Esophagus squamous epithelium (tissue), 4 donors: ENCODE data around the gene TLE6.

Source experiments
- POLR2A ChIP-seq, 4 donors: fragments of 450-650 bp; IDR thresholded peaks; one replicate each; pipeline ENCODE4 v1.6.1; 2017; ENCODE audit warnings: antibody characterized with exemption in 4 of 4, mild to moderate bottlenecking in 4 of 4, moderate library complexity in 3 of 4
- TF ChIP-seq, protein P1 (sequence below), 6 experiments: fragments of 450-650 bp in 4 of 6; fragments of 200-600 bp in 2 of 6; sonication (generic) in 2 of 6; IDR thresholded peaks; one replicate each; pipeline ENCODE4 v1.5.1; 2016 to 2019; ENCODE audit warnings: antibody characterized with exemption in 6 of 6, mild to moderate bottlenecking in 4 of 6, moderate library complexity in 4 of 6

DNA sequence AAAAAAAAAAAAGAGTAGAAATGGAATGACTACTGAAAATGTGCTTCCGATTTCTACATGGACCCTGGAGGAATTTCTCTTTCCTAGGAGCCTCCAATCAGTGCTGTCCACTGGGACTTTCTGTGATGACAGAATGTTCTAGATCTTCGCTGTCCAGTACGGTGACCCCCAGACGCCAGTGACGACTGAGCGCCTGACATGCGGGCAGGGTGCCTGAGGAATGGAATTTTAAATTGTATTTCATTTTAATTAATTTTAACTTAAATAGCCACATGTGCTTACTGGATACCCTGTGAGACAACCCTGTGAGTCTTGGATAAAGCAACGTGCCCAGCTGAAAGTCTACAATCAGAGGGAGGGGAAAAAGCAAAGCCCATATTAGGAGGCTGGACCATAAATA is 4.1 kb upstream of the TLE6 start:
- TF ChIP-seq, protein P1, sequence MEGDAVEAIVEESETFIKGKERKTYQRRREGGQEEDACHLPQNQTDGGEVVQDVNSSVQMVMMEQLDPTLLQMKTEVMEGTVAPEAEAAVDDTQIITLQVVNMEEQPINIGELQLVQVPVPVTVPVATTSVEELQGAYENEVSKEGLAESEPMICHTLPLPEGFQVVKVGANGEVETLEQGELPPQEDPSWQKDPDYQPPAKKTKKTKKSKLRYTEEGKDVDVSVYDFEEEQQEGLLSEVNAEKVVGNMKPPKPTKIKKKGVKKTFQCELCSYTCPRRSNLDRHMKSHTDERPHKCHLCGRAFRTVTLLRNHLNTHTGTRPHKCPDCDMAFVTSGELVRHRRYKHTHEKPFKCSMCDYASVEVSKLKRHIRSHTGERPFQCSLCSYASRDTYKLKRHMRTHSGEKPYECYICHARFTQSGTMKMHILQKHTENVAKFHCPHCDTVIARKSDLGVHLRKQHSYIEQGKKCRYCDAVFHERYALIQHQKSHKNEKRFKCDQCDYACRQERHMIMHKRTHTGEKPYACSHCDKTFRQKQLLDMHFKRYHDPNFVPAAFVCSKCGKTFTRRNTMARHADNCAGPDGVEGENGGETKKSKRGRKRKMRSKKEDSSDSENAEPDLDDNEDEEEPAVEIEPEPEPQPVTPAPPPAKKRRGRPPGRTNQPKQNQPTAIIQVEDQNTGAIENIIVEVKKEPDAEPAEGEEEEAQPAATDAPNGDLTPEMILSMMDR (IDR thresholded peaks at IDR 0.05), result no peak
- no peak for TF ChIP-seq POLR2A (IDR thresholded peaks at IDR 0.05)
